SK-N-SH treated with all-trans-retinoic acid at 6 μM for 48 hours (cell line): ENCODE measurements around the gene DNAH9.

Experiments
- ATAC-seq: fragments of 200-7000 bp; cut with Tn5 transposase; 3 replicates; pipeline ENCODE4 v1.9.1; 2020; ENCODE audit warnings: mild to moderate bottlenecking, moderate library complexity
- ARNTL ChIP-seq: fragments of 450-650 bp; formaldehyde crosslinking; IDR thresholded peaks from 2 replicates; pipeline ENCODE4 v1.5.0; 2020; ENCODE audit warnings: low read depth, mild to moderate bottlenecking, moderate library complexity, borderline replicate concordance
- BACH2 ChIP-seq: fragments of 250-450 bp; sonication (Bioruptor Pico); IDR thresholded peaks from 2 replicates; pipeline ENCODE4 v1.9.0; 2021; ENCODE audit warnings: mild to moderate bottlenecking, borderline replicate concordance
- CREB5 ChIP-seq: fragments of 250-450 bp; sonication (Bioruptor Pico); IDR thresholded peaks from 2 replicates; pipeline ENCODE4 v1.5.1; 2020; ENCODE audit warnings: low read depth, mild to moderate bottlenecking, moderate library complexity
- CSDC2 ChIP-seq: fragments of 250-450 bp; sonication (Bioruptor Pico); IDR thresholded peaks from 2 replicates; pipeline ENCODE4 v1.5.0; 2020; ENCODE audit warnings: mild to moderate bottlenecking, moderate library complexity
- CSRNP3 ChIP-seq: fragments of 250-450 bp; sonication (Bioruptor Pico); IDR thresholded peaks from 2 replicates; pipeline ENCODE4 v1.5.1; 2021; ENCODE audit warnings: mild to moderate bottlenecking, moderate library complexity
- ESRRG ChIP-seq: fragments of 250-450 bp; sonication (Bioruptor Pico); IDR thresholded peaks from 2 replicates; pipeline ENCODE4 v1.6.1; 2021; ENCODE audit warnings: mild to moderate bottlenecking
- GLIS3 ChIP-seq: fragments of 250-450 bp; sonication (Bioruptor Pico); IDR thresholded peaks from 2 replicates; pipeline ENCODE4 v1.5.0; 2020; ENCODE audit warnings: mild to moderate bottlenecking, moderate library complexity
- ISL1 ChIP-seq: fragments of 250-450 bp; sonication (Bioruptor Pico); IDR thresholded peaks from 2 replicates; pipeline ENCODE4 v2.1.2; 2022; ENCODE audit warnings: mild to moderate bottlenecking, moderate library complexity
- OSR1 ChIP-seq: fragments of 250-450 bp; sonication (Bioruptor Pico); IDR thresholded peaks from 2 replicates; pipeline ENCODE4 v1.8.0; 2022; ENCODE audit warnings: moderate library complexity, mild to moderate bottlenecking, inconsistent platforms
- PATZ1 ChIP-seq: fragments of 250-450 bp; sonication (Bioruptor Pico); IDR thresholded peaks from 2 replicates; pipeline ENCODE4 v1.8.0; 2020; ENCODE audit warnings: mild to moderate bottlenecking, moderate library complexity, borderline replicate concordance
- PPARA ChIP-seq: fragments of 250-450 bp; sonication (Bioruptor Pico); IDR thresholded peaks from 2 replicates; pipeline ENCODE4 v1.5.0; 2020; ENCODE audit warnings: mild to moderate bottlenecking, borderline replicate concordance
- SNAI2 ChIP-seq: fragments of 250-450 bp; sonication (Bioruptor Pico); IDR thresholded peaks from 2 replicates; pipeline ENCODE4 v1.5.0; 2020; ENCODE audit warnings: mild to moderate bottlenecking, moderate library complexity
- TCF4 ChIP-seq: fragments of 250-450 bp; sonication (Bioruptor Pico); IDR thresholded peaks from 2 replicates; pipeline ENCODE4 v1.8.0; 2021; ENCODE audit warnings: mild to moderate bottlenecking, moderate library complexity, borderline replicate concordance
- TSHZ2 ChIP-seq: fragments of 250-450 bp; sonication (Bioruptor Pico); IDR thresholded peaks from 2 replicates; pipeline ENCODE4 v1.5.0; 2020; ENCODE audit warnings: mild to moderate bottlenecking, moderate library complexity
- ZC3H10 ChIP-seq: fragments of 250-450 bp; sonication (Bioruptor Pico); IDR thresholded peaks from 2 replicates; pipeline ENCODE4 v1.5.1; 2021; ENCODE audit warnings: mild to moderate bottlenecking, moderate library complexity
- ZFP3 ChIP-seq: fragments of 250-450 bp; sonication (Bioruptor Pico); IDR thresholded peaks from 2 replicates; pipeline ENCODE4 v1.5.0; 2020; ENCODE audit warnings: mild to moderate bottlenecking, moderate library complexity
- ZNF565 ChIP-seq: fragments of 450-650 bp; formaldehyde crosslinking; conservative IDR thresholded peaks from 2 replicates; pipeline ENCODE4 v1.5.0; 2020; ENCODE audit warnings: low read depth, mild to moderate bottlenecking, moderate library complexity
- ZNF70 ChIP-seq: fragments of 450-650 bp; formaldehyde crosslinking; IDR thresholded peaks from 2 replicates; pipeline ENCODE4 v1.5.0; 2020; ENCODE audit warnings: mild to moderate bottlenecking, moderate library complexity
- ZNF8 ChIP-seq: fragments of 450-650 bp; formaldehyde crosslinking; IDR thresholded peaks from 2 replicates; pipeline ENCODE4 v1.5.0; 2020; ENCODE audit warnings: mild to moderate bottlenecking, moderate library complexity

The DNAH9 gene

GRCh38 chr17:11952610-11953009 is 354.3 kb downstream of the DNAH9 start:
- no peak for ATAC-seq
- TF ChIP-seq BACH2 (CRISPR knock-in tag) (no peak), OSR1 (CRISPR knock-in tag) (no peak), CSDC2 (CRISPR knock-in tag) (no peak), ISL1 (CRISPR knock-in tag) (no peak), SNAI2 (CRISPR knock-in tag) (no peak), TSHZ2 (CRISPR knock-in tag) (no peak), CREB5 (CRISPR knock-in tag) (no peak), ARNTL (CRISPR knock-in tag) (no peak), CSRNP3 (CRISPR knock-in tag) (no peak), ZC3H10 (no peak), PPARA (CRISPR knock-in tag) (no peak)

- TF ChIP-seq CREB5 (CRISPR knock-in tag) = no peak
- TF ChIP-seq SNAI2 (CRISPR knock-in tag) = no peak
- no peak for TF ChIP-seq PPARA (CRISPR knock-in tag)
- no peak for TF ChIP-seq OSR1 (CRISPR knock-in tag)
- no peak for TF ChIP-seq TCF4 (CRISPR knock-in tag)
- TF ChIP-seq PATZ1 (CRISPR knock-in tag) = no peak
- TF ChIP-seq CSDC2 (CRISPR knock-in tag) = no peak
- no peak for TF ChIP-seq ZNF8 (CRISPR knock-in tag)
- no peak for TF ChIP-seq TSHZ2 (CRISPR knock-in tag)
- TF ChIP-seq ARNTL (CRISPR knock-in tag) = no peak
- TF ChIP-seq ISL1 (CRISPR knock-in tag) = no peak
- TF ChIP-seq ZFP3 (CRISPR knock-in tag) = no peak
- TF ChIP-seq ZNF565 = no peak
- no peak for TF ChIP-seq ZC3H10
- TF ChIP-seq CSRNP3 (CRISPR knock-in tag) = no peak
- TF ChIP-seq ESRRG = no peak
- no peak for TF ChIP-seq BACH2 (CRISPR knock-in tag)
- TF ChIP-seq ZNF70 (CRISPR knock-in tag) = no peak
- no peak for TF ChIP-seq GLIS3
- no peak for ATAC-seq
These were observed 355.7 kb downstream of the DNAH9 start for GRCh38 chr17:11953924-11954323.
